GM12801 (cell line): ENCODE results near the gene TATDN3.

ENCODE experiments used
- CTCF ChIP-seq: IDR thresholded peaks from one replicate; pipeline ENCODE4 v1.5.1; 2011; ENCODE audit warnings: control low read depth; ENCODE audit not compliant: insufficient read length; ENCODE audit errors: extremely low read depth

Gene TATDN3

GRCh38 chr1:212805767-212806166, 14.1 kb downstream of the TATDN3 start:
- TF ChIP-seq CTCF, result no peak

- TF ChIP-seq CTCF, result no peak
Measured at GRCh38 chr1:212814537-212815334, 23.0 kb downstream of the TATDN3 start.

GRCh38 chr1:212816567-212817278, 25.0 kb downstream of the TATDN3 start:
- no peak for TF ChIP-seq CTCF

- TF ChIP-seq CTCF, result no peak
Measured at GRCh38 chr1:212819726-212820125, 28.0 kb downstream of the TATDN3 start.

GRCh38 chr1:212820969-212821368, 29.3 kb downstream of the TATDN3 start:
- no peak for TF ChIP-seq CTCF

GRCh38 chr1:212822956-212823355, 31.3 kb downstream of the TATDN3 start:
- no peak for TF ChIP-seq CTCF

- TF ChIP-seq CTCF, result no peak
Measured at GRCh38 chr1:212824201-212824600, 32.5 kb downstream of the TATDN3 start.
